Heart right ventricle (tissue), 16 donors: Measurements from ENCODE around the gene HP. TPM values are rescaled to one million over a fixed set of nuclear protein-coding genes. Genes with fewer than 3 reads are reported as not detected.

Experiments used
- ATAC-seq, 8 donors: fragments of 200-7000 bp; cut with Tn5 transposase; one replicate each; pipeline ENCODE4 v1.9.1; 2020; ENCODE audit warnings: mild to moderate bottlenecking in 8 of 8, moderate library complexity in 8 of 8, moderate number of reproducible peaks in 1 of 8
- DNase-seq, 2 donors: peaks; one replicate each; pipeline ENCODE4 v3.0.0-alpha.2; 2020
- H3K27ac ChIP-seq, 10 donors: fragments of 200-600 bp; sonication (generic) in 2 of 10; one replicate each; pipeline versions ENCODE4 v1.5.0 to v1.8.0; 2020 to 2022; ENCODE audit warnings: mild to moderate bottlenecking in 3 of 10
- H3K27me3 ChIP-seq, 7 donors: fragments of 200-600 bp; one replicate each; pipeline ENCODE4 v1.8.0; 2021 to 2022; ENCODE audit warnings: mild to moderate bottlenecking in 2 of 7
- H3K36me3 ChIP-seq, 9 donors: fragments of 200-600 bp; sonication (generic) in 1 of 9; one replicate each; pipeline versions ENCODE4 v1.5.0 to v1.8.0; 2020 to 2022; ENCODE audit warnings: mild to moderate bottlenecking in 2 of 9
- H3K4me1 ChIP-seq, 9 donors: fragments of 200-600 bp; sonication (generic) in 1 of 9; one replicate each; pipeline versions ENCODE4 v1.5.0 to v1.8.0; 2020 to 2022; ENCODE audit warnings: mild to moderate bottlenecking in 4 of 9
- H3K4me3 ChIP-seq, 10 donors: fragments of 200-600 bp; sonication (generic) in 2 of 10; one replicate each; pipeline versions ENCODE4 v1.5.0 to v1.8.0; 2020 to 2022; ENCODE audit warnings: mild to moderate bottlenecking in 7 of 10, moderate library complexity in 2 of 10
- H3K9me3 ChIP-seq, 11 donors: fragments of 200-600 bp in 10 of 11; sonication (generic) in 2 of 11; one replicate each; pipeline versions ENCODE4 v1.5.0 to v1.8.0; 2013 to 2022; ENCODE audit warnings: mild to moderate bottlenecking in 2 of 11, control low read depth in 1 of 11, moderate library complexity in 1 of 11
- CTCF ChIP-seq, 9 donors: fragments of 200-600 bp; sonication (generic) in 2 of 9; IDR thresholded peaks; one replicate each; pipeline versions ENCODE4 v1.5.0 to v1.8.0; 2021 to 2022; ENCODE audit warnings: antibody characterized with exemption in 9 of 9, mild to moderate bottlenecking in 5 of 9, moderate library complexity in 1 of 9
- WGBS, 2 donors: extraction: QIAGEN DNeasy Blood & Tissue Kit; methylation state at CpG; one replicate each; pipeline ENCODE4 v1.1.7; 2013; ENCODE audit warnings: inconsistent platforms in 1 of 2; 5-methylcytosine and 5-hydroxymethylcytosine counted together
- intact Hi-C, 10 donors: fragments of 100-400 bp; cut with DNase I; formaldehyde crosslinking; loops; one replicate each; pipeline versions ENCODE4 v1.11.1 to v1.14.2; 2022
- polyA plus RNA-seq, 2 donors: library from polyadenylated mRNA; stranded (reverse); fragments of 200-250 nt; gene quantifications; one replicate each; pipeline ENCODE4 v1.2.3, GENCODE V29; 2013
- total RNA-seq, 10 donors: library from RNA; stranded (reverse); fragmentation: NEBNext Ultra II Directional in 3 of 10; extraction: Animal tissue kit (Norgen Biotek cat#: 25700) in 3 of 10; gene quantifications; one replicate each; pipeline versions ENCODE4 v1.2.1 to v1.2.4, GENCODE V29; 2021 to 2023
- donor health status: Arrhythmogenic right ventricular cardiomyopathy.
- donor health status: ischemic (EF 13 %, LVEDD 7.1; RV severe dilation, severe dysfunction).
- donor health status: healthy with polysubstance abuse.
- donor health status: DM: no; HTN: yes; CAD: no.
- donor health status: DM: no; HTN: no; CAD: no.
- donor health status: ischemic (EF 25% LVEDD 6.9; RV normal size, moderate dysfunction).
- donor health status: ischemic (EF 25% LVEDD 5.7; RV mildly dilated, moderate dysfunction).
- donor health status: healthy.
- donor health status: DM: yes; HTN: yes; CAD: no.
- donor health status: Ischemic cardiomyopathy.
- donor health status: ischemic (EF 35%, LVEDD 5.7; RV mildly dilated, moderate dysfunction).
- donor health status: nonischemic (EF 11% LVEDD 7.7; RV severe dilation, severe dysfunction).
- donor health status: DM: yes; HTN: yes; CAD: no.
- donor health status: PGD.
- donor health status: ischemic (EF 29% LVEDD 5.4; RV normal size, mild dysfunction).
- donor health status: nonischemic (EF 23%, LVEDD 6.1; RV moderate dilation, normal function).

HP gene
- total and polyA plus RNA-seq, 12 donors: 0.47 to 26.6 (median 5.0) TPM

- TF ChIP-seq CTCF (IDR thresholded peaks at IDR 0.05): no peak
- intact Hi-C loops: loop anchor here in 2 of 10 donors (10.0 kb wide), 1 partner anchor 80 kb away; the partner anchor contains the start of genes DHX38 (in 2 of the 2) and TXNL4B (in 2 of the 2)
- ATAC-seq (no peak), DNase-seq (no peak)
- no peak overlapping the region for H3K4me3 ChIP-seq
- WGBS, 2 donors: 90 to 92% methylated on average over 3 of the region's 3 CpGs
- H3K9me3 ChIP-seq: no peaks in the 10 kb centered on the region
- peaks cover 0 to 36% (median 23%) of the 10 kb centered on the region in 9 donors for H3K4me1 ChIP-seq
- peaks cover 0 to 60% (median 0%) of the 10 kb centered on the region in 9 donors for H3K36me3 ChIP-seq
- H3K27ac ChIP-seq: peak overlapping the region in 2 of 10 donors; percentile 80 to 84
- H3K27me3 ChIP-seq: no peaks in the 10 kb centered on the region
Measured at GRCh38 chr16:72015124-72015523, 39.2 kb upstream of the HP start.

- Histone ChIP-seq H3K9me3 (no peaks in the 10 kb centered on the region), H3K4me1 (peaks cover 0 to 27% (median 13%) of the 10 kb centered on the region in 9 donors), H3K36me3 (peaks cover 0 to 79% (median 6%) of the 10 kb centered on the region in 9 donors), H3K27ac (no peak overlapping the region), H3K27me3 (no peaks in the 10 kb centered on the region), H3K4me3 (no peak overlapping the region)
- no peak for DNase-seq
- peak in 1 of 9 donors; percentile 19 for TF ChIP-seq CTCF (IDR thresholded peaks at IDR 0.05)
- intact Hi-C loops: loop anchor here in 2 of 10 donors (10.0 kb wide), 1 partner anchor 76 kb away; the partner anchor contains the start of genes DHX38 (in 2 of the 2) and TXNL4B (in 2 of the 2)
- 66 to 76% methylated on average over 9 of the region's 9 CpGs for WGBS, 2 donors
- peak in 7 of 8 donors; percentile 15 to 61 (median 30) for ATAC-seq
Measured at GRCh38 chr16:72018470-72018869, 35.8 kb upstream of the HP start.

DNA sequence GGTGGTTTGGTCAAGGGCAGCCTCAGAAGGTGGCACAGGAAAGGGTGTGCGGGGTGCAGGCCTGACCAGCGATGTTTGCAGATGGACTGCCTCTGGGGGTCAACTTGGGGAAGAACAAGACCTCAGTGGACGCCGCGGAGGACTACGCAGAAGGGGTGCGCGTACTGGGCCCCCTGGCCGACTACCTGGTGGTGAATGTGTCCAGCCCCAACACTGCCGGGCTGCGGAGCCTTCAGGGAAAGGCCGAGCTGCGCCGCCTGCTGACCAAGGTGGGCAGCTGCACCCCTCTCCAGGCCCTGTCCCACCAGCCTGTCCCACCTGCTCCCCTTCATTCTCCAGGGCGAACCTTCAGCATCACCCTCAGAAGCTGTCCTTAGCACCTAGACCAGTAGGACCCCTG is 33.3 kb upstream of the HP start:
- ATAC-seq (peak in 1 of 8 donors; percentile 11), DNase-seq (no peak)
- H3K27ac ChIP-seq: no peak overlapping the region
- H3K36me3 ChIP-seq: peaks cover 0 to 95% (median 20%) of the 10 kb centered on the region in 9 donors
- H3K9me3 ChIP-seq: no peaks in the 10 kb centered on the region
- peak in 2 of 9 donors; percentile 12 to 19 for TF ChIP-seq CTCF (IDR thresholded peaks at IDR 0.05)
- WGBS, 2 donors: 75 to 80% methylated on average over 14 to 15 of the region's 15 CpGs
- H3K27me3 ChIP-seq: no peaks in the 10 kb centered on the region
- no peak overlapping the region for H3K4me3 ChIP-seq
- intact Hi-C loops: no loop called here
- peaks cover 0 to 9% (median 2%) of the 10 kb centered on the region in 9 donors for H3K4me1 ChIP-seq

DNA sequence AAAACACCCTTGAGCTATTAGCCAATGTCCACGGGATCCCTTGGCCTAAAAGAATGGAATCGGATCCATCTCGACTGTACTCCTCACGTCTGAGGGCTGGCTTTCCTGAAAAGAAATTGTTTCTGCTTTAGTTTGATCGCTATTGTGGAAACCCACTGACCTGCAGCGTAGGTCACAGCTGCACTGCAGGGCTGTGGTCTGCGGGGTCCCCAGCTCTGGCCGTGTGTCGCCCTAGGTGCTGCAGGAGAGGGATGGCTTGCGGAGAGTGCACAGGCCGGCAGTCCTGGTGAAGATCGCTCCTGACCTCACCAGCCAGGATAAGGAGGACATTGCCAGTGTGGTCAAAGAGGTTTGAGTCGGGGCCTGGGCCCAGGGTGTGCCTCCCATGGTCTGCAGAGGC is 32.2 kb upstream of the HP start:
- Histone ChIP-seq H3K27ac (no peak overlapping the region), H3K9me3 (no peaks in the 10 kb centered on the region), H3K27me3 (no peaks in the 10 kb centered on the region), H3K4me1 (peaks cover 0 to 9% (median 0%) of the 10 kb centered on the region in 9 donors), H3K4me3 (no peak overlapping the region), H3K36me3 (peaks cover 0 to 92% (median 20%) of the 10 kb centered on the region in 9 donors)
- intact Hi-C loops: no loop called here
- DNase-seq: no peak
- 95 to 97% methylated on average over 13 of the region's 13 CpGs for WGBS, 2 donors
- no peak for ATAC-seq
- no peak for TF ChIP-seq CTCF (IDR thresholded peaks at IDR 0.05)
